HL-60 (cell line): ENCODE results near the gene KDELR1.

ENCODE experiments used
- DNase-seq, 2 experiments: peaks; one replicate each; pipeline ENCODE4 v3.0.0-alpha.2; 2010 to 2020; ENCODE audit warnings: low read depth in 1 of 2, low spot score in 1 of 2
- H3K27ac ChIP-seq: fragments of 250-450 bp; sonication (Bioruptor Pico); replicated peaks from 2 replicates; pipeline ENCODE4 v1.5.1; 2020; ENCODE audit warnings: mild to moderate bottlenecking, moderate library complexity
- H3K27me3 ChIP-seq: fragments of 250-450 bp; sonication (Bioruptor Pico); 2 replicates; pipeline ENCODE4 v1.5.1; 2021; ENCODE audit warnings: mild to moderate bottlenecking, moderate library complexity; ENCODE audit not compliant: insufficient read depth, poor library complexity, severe bottlenecking
- H3K4me3 ChIP-seq: replicated peaks from 2 replicates; pipeline ENCODE4 v1.5.1; 2011; ENCODE audit warnings: mild to moderate bottlenecking, control low read depth, low read length; ENCODE audit not compliant: insufficient read depth
- GABPA ChIP-seq: IDR thresholded peaks from 2 replicates; pipeline ENCODE4 v1.6.1; 2012; ENCODE audit warnings: low read depth
- POLR2AphosphoS5 ChIP-seq: IDR thresholded peaks from 2 replicates; pipeline ENCODE4 v1.6.1; 2012; ENCODE audit warnings: low read depth
- SPI1 ChIP-seq: IDR thresholded peaks from 2 replicates; pipeline ENCODE4 v1.6.1; 2012; ENCODE audit warnings: low read depth, mild to moderate bottlenecking, borderline replicate concordance
- long read RNA-seq: library from polyadenylated mRNA; unstranded; transcript quantifications from one replicate; pipeline ENCODE4 v2.0.0, GENCODE V29; 2020
- TF ChIP-seq, protein P1 (sequence below): IDR thresholded peaks from one replicate; pipeline ENCODE4 v1.5.1; 2011; ENCODE audit warnings: low read length, control low read depth, inconsistent platforms; ENCODE audit not compliant: insufficient read depth
- TF ChIP-seq, protein P2 (sequence below): IDR thresholded peaks from 2 replicates; pipeline ENCODE4 v1.6.1; 2012; ENCODE audit warnings: low read depth; ENCODE audit not compliant: insufficient replicate concordance

KDELR1 gene
- long read RNA-seq, transcript KDELR1-201 (5 exons, 1,557 nt): major isoform, 443 of 455 reads
- long read RNA-seq, transcript KDELR1-203 (4 exons, 1,594 nt): minor isoform, 6 of 455 reads
- long read RNA-seq, partial matches to known transcripts: 3 of 455 reads
- long read RNA-seq, other reads (novel, unspliced or antisense): 3 of 455 reads

DNA sequence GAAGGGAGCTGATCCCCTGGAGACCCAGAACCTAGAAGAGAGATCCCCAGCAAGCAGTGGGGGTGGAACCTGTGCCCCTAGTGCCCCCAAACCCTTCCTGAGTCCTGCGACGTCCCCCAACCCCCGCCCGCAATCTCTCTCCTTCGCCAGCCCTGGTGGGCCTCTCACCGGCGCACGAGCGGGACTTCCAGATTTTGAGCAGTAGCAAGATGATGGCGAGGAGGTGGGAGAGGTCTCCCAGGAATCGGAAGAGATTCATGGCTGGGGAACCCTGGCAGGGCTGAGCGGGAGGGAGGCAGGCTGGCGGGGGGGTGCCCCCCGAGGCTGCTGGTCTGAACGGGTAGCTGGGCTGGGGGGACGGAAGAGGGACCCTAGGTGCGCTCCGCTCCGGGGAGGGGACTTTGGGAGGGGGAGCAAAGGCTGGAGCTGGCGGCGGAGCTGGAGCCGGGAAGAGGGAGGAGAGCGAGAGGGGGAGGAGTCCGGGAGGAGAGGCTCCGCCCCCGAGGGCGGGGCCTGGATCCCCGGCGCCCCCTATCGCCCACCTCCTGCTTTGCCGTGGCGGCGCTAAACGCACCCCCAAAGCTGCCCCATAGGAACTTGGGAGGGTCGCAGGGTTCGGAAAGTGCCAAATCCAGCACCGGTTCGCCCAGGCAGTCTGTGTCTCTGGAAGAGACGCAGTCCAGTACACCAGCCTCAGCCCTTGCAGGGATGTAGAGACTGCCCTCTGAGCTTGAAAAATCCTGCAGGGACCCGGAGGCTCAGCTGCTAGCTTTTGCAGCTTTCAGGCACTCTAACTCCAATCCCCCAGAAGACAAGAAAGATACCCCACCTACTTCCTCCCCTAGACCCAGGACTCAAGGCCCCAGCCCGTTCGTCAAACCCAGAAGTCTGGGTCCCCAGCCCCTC is at the start of gene KDELR1:
Gene KDELR1, minus strand, starts transcription at position 452 of the 906 bp plus-strand sequence. Its CDS starts 193 bp downstream, at position 259.
- Histone ChIP-seq H3K27ac (peak within 1 kb of the TSS; percentile 81), H3K27me3 (peaks cover 39% of the 10 kb centered on the region), H3K4me3 (peak within 1 kb of the TSS; percentile 79)
- peak; percentile 61 to 75 for DNase-seq
- TF ChIP-seq, protein P1, sequence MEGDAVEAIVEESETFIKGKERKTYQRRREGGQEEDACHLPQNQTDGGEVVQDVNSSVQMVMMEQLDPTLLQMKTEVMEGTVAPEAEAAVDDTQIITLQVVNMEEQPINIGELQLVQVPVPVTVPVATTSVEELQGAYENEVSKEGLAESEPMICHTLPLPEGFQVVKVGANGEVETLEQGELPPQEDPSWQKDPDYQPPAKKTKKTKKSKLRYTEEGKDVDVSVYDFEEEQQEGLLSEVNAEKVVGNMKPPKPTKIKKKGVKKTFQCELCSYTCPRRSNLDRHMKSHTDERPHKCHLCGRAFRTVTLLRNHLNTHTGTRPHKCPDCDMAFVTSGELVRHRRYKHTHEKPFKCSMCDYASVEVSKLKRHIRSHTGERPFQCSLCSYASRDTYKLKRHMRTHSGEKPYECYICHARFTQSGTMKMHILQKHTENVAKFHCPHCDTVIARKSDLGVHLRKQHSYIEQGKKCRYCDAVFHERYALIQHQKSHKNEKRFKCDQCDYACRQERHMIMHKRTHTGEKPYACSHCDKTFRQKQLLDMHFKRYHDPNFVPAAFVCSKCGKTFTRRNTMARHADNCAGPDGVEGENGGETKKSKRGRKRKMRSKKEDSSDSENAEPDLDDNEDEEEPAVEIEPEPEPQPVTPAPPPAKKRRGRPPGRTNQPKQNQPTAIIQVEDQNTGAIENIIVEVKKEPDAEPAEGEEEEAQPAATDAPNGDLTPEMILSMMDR: peak; percentile 94
- TF ChIP-seq, protein P2, sequence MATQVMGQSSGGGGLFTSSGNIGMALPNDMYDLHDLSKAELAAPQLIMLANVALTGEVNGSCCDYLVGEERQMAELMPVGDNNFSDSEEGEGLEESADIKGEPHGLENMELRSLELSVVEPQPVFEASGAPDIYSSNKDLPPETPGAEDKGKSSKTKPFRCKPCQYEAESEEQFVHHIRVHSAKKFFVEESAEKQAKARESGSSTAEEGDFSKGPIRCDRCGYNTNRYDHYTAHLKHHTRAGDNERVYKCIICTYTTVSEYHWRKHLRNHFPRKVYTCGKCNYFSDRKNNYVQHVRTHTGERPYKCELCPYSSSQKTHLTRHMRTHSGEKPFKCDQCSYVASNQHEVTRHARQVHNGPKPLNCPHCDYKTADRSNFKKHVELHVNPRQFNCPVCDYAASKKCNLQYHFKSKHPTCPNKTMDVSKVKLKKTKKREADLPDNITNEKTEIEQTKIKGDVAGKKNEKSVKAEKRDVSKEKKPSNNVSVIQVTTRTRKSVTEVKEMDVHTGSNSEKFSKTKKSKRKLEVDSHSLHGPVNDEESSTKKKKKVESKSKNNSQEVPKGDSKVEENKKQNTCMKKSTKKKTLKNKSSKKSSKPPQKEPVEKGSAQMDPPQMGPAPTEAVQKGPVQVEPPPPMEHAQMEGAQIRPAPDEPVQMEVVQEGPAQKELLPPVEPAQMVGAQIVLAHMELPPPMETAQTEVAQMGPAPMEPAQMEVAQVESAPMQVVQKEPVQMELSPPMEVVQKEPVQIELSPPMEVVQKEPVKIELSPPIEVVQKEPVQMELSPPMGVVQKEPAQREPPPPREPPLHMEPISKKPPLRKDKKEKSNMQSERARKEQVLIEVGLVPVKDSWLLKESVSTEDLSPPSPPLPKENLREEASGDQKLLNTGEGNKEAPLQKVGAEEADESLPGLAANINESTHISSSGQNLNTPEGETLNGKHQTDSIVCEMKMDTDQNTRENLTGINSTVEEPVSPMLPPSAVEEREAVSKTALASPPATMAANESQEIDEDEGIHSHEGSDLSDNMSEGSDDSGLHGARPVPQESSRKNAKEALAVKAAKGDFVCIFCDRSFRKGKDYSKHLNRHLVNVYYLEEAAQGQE: no peak

DNA sequence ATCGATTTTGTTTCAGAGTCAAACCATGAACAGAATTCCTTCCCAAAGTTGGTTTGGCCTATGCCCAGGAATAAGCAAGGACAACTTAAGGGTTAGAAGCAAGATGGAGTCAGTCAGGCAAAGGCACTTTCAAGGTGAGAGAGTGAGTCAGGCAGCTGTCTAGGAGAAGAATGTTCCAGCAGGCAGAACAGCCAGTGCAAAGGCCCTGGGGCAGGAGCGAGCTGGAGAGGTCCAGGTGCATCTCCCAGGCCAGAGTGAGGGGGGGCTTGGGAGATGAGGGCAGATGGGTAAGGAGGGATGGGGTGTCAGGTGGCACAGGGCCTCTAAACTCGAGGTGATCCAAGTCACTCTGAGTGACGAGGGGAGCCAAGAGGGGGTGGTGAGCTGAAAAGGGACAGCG is 45.2 kb upstream of the KDELR1 start:
- TF ChIP-seq SPI1 (no peak), POLR2AphosphoS5 (no peak), GABPA (no peak)
- TF ChIP-seq, protein P1: no peak
- TF ChIP-seq, protein P2: no peak

DNA sequence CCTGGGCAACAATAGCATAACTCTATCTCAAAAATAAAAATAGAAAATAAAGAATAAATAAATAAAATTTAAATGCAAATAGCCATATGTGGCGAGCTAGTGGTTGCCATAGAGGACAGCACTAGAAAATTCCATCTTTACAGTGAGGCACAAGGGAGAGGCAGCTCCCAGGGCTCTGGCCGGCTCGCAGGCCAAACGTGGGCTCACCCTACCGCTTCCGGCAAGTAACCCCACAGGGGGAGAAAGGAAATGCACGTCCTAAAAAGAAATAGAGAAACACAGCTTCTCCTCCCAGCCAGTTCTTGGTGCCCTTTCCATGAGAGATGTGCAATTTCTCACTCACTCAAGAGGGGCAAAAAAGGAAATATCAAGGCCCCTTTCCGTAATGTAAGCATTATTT is 42.0 kb upstream of the KDELR1 start:
- peak in 1 of 2 experiments; percentile 30 for DNase-seq
- H3K27me3 ChIP-seq: no peaks in the 10 kb centered on the region
- H3K27ac ChIP-seq: no peak overlapping the region
- TF ChIP-seq GABPA (no peak), POLR2AphosphoS5 (no peak), SPI1 (no peak)
- TF ChIP-seq, protein P1: no peak
- TF ChIP-seq, protein P2: no peak
- no peak overlapping the region for H3K4me3 ChIP-seq

More for the DNA sequence above, 45.2 kb upstream of the KDELR1 start:
- no peak overlapping the region for H3K4me3 ChIP-seq
- H3K27ac ChIP-seq: no peak overlapping the region
- peaks cover 3% of the 10 kb centered on the region for H3K27me3 ChIP-seq
- DNase-seq: no peak
